ENCODE results near the gene CABP1. TPM values are rescaled to one million over a fixed set of nuclear protein-coding genes. Genes with fewer than 3 reads are reported as not detected.

The CABP1 gene
- total and polyA plus RNA-seq, 9 of the 15 experiments (the other 6 are each of a cell fraction or from before 2014, with no cell fraction given): not detected

- no peak for TF ChIP-seq MCM7 (IDR thresholded peaks at IDR 0.05)
- TF ChIP-seq RHOXF2B (CRISPR knock-in tag; conservative IDR thresholded peaks at IDR 0.05): no peak; the same call in 1 of the 2 replicates
- no peak for TF ChIP-seq ZNF76 (CRISPR knock-in tag; IDR thresholded peaks at IDR 0.05; ENCODE audit: borderline replicate concordance)
- TF ChIP-seq HMG20B (CRISPR knock-in tag; IDR thresholded peaks at IDR 0.05): no peak
- no peak for TF ChIP-seq NFATC3 (IDR thresholded peaks at IDR 0.05)
- TF ChIP-seq ZKSCAN8 (CRISPR knock-in tag; IDR thresholded peaks at IDR 0.05): no peak
- TF ChIP-seq FOS (IDR thresholded peaks at IDR 0.05; ENCODE audit: extremely low read depth, insufficient read length): peak; percentile 86
- no peak for TF ChIP-seq ADNP (tag; IDR thresholded peaks at IDR 0.05)
- peak; percentile 77 for TF ChIP-seq HNRNPLL (IDR thresholded peaks at IDR 0.05; ENCODE audit: low read depth, low read length, poor library complexity, severe bottlenecking)
- no peak for TF ChIP-seq BRD9 (IDR thresholded peaks at IDR 0.05; ENCODE audit: low read depth, partially characterized antibody)
- TF ChIP-seq ELF2 (CRISPR knock-in tag; IDR thresholded peaks at IDR 0.05): peak; percentile 96
- peak; percentile 82 for TF ChIP-seq ZBTB1 (CRISPR knock-in tag; IDR thresholded peaks at IDR 0.05; ENCODE audit: borderline replicate concordance, low read depth)
- TF ChIP-seq CC2D1A (IDR thresholded peaks at IDR 0.05): peak; percentile 56
- 0 out of 2 replicates have a peak, but pooled peaks have one; percentile 22 for TF ChIP-seq PHB (CRISPR knock-in tag; IDR thresholded peaks at IDR 0.05)
- TF ChIP-seq MLLT1 (IDR thresholded peaks at IDR 0.05): peak; percentile 40 to 43; a peak in 1 of 4 replicates
- TF ChIP-seq SIN3A (IDR thresholded peaks at IDR 0.05; ENCODE audit: borderline replicate concordance in 2 of 2, control insufficient read depth in 1 of 2, low read depth in 2 of 2, low read length in 2 of 2): peak; percentile 46 to 83; a peak in 2 of 4 replicates
- TF ChIP-seq ZNF282 (CRISPR knock-in tag; IDR thresholded peaks at IDR 0.05): no peak
- no peak for TF ChIP-seq IRF2 (CRISPR knock-in tag; IDR thresholded peaks at IDR 0.05)
- TF ChIP-seq ZNF77 (CRISPR knock-in tag; IDR thresholded peaks at IDR 0.05): no peak
- TF ChIP-seq SNAPC5 (CRISPR knock-in tag; IDR thresholded peaks at IDR 0.05): no peak
- TF ChIP-seq ZNF263 (CRISPR knock-in tag; IDR thresholded peaks at IDR 0.05; ENCODE audit: borderline replicate concordance): no peak
- 0 out of 2 replicates have a peak, but pooled peaks have one; percentile 12 for TF ChIP-seq TAF7 (tag; IDR thresholded peaks at IDR 0.05)
- TF ChIP-seq ZNF586 (CRISPR knock-in tag; conservative IDR thresholded peaks at IDR 0.05): no peak
- peak; percentile 50 for TF ChIP-seq MYC (IDR thresholded peaks at IDR 0.05; ENCODE audit: low read depth, low read length)
- TF ChIP-seq MYC (CRISPR knock-in tag; IDR thresholded peaks at IDR 0.05; ENCODE audit: borderline replicate concordance, low read depth): no peak
- TF ChIP-seq COPS2 (conservative IDR thresholded peaks at IDR 0.05): no peak
- no peak for TF ChIP-seq SETDB1 (IDR thresholded peaks at IDR 0.05; ENCODE audit: low read length)
- TF ChIP-seq USF1 (CRISPR knock-in tag; IDR thresholded peaks at IDR 0.05): no peak; the same call in 1 of the 2 replicates
- TF ChIP-seq ESRRA (IDR thresholded peaks at IDR 0.05; ENCODE audit: borderline replicate concordance, low read depth): peak; percentile 80; the same call in 1 of the 2 replicates
These were observed 46.5 kb downstream of the CABP1 start, which contains the start of gene MLEC (continued) for GRCh38 chr12:120686690-120687577.
